Measurements from ENCODE around the gene FAM169A. TPM values are rescaled to one million over a fixed set of nuclear protein-coding genes. Genes with fewer than 3 reads are reported as not detected.

FAM169A gene
- total and polyA plus RNA-seq, 2 donors from 2014 or later: 3.5 to 8.6 TPM

DNA sequence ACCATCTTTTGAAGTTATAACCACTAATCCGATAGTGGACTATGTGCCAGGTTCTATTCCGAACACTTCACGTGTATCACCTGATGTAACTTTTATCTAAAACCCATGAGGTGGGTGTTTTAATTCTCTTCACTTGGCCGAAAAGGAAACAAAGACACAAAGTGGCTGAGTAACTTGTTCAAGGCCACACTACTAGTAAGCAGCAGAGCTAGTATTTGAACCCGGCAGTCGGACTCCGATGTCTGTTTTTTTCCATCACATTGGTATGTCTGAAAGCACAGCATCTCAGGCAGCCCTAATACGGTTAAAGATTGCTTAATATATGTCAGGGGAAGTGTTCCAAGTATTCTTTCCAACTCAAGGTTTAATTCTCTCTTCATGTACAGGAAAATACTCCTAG lies 16.2 kb downstream of the FAM169A start:
- FAIRE-seq (no peak), DNase-seq (no peak)
- TF ChIP-seq, protein P1, sequence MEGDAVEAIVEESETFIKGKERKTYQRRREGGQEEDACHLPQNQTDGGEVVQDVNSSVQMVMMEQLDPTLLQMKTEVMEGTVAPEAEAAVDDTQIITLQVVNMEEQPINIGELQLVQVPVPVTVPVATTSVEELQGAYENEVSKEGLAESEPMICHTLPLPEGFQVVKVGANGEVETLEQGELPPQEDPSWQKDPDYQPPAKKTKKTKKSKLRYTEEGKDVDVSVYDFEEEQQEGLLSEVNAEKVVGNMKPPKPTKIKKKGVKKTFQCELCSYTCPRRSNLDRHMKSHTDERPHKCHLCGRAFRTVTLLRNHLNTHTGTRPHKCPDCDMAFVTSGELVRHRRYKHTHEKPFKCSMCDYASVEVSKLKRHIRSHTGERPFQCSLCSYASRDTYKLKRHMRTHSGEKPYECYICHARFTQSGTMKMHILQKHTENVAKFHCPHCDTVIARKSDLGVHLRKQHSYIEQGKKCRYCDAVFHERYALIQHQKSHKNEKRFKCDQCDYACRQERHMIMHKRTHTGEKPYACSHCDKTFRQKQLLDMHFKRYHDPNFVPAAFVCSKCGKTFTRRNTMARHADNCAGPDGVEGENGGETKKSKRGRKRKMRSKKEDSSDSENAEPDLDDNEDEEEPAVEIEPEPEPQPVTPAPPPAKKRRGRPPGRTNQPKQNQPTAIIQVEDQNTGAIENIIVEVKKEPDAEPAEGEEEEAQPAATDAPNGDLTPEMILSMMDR (IDR thresholded peaks at IDR 0.05; ENCODE audit: borderline replicate concordance, extremely low read depth, insufficient read depth): no peak
- H3K4me1 ChIP-seq (ENCODE audit: control insufficient read depth in 2 of 3, insufficient read depth in 2 of 3, low read depth in 1 of 3, low read length in 3 of 3): peaks cover 0 to 5% (median 0%) of the 10 kb centered on the region in 3 donors
- no peaks in the 10 kb centered on the region for H3K36me3 ChIP-seq (ENCODE audit: control insufficient read depth in 2 of 3, insufficient read depth in 3 of 3, low read length in 3 of 3)
- no peaks in the 10 kb centered on the region for H3K27me3 ChIP-seq (ENCODE audit: control insufficient read depth, insufficient read depth, low read length)
- no peak overlapping the region for H3K4me3 ChIP-seq (ENCODE audit: low read length in 3 of 3)
- H3K9ac ChIP-seq (ENCODE audit: low read length in 3 of 3): no peak overlapping the region
- no peaks in the 10 kb centered on the region for H3K9me3 ChIP-seq (ENCODE audit: control insufficient read depth in 2 of 3, insufficient read depth in 1 of 3, low read length in 3 of 3)
- H3K27ac ChIP-seq (ENCODE audit: low read depth in 2 of 2, low read length in 2 of 2): no peak overlapping the region
- intact Hi-C loops (cut with DNase I): no loop called here

DNA sequence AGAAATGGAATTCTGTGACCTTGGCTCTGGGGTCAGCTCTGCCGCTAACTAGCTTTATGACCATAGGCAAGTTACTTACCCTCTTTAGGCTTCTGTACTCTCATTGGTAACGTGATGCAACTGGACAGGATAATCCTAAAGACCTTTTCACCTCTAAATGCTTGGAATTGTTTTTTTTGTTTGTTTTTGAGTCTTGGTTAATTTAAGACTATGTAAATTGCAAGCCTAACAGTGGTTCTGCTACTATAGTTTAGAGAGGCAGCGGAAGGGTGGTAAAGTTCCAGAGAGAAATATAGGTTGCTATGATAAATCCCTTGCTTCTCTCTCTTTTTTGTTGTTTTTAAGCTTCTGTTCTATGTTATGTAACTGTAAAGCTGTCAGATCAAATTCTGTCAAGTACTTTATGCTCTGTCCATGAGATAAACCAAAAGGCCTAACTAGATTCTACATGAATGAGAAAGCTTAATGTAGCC lies 17.6 kb downstream of the FAM169A start:
- H3K9me3 ChIP-seq (ENCODE audit: control insufficient read depth in 2 of 3, insufficient read depth in 1 of 3, low read length in 3 of 3): no peaks in the 10 kb centered on the region
- peak in 2 of 5 donors; percentile 51 to 82 for DNase-seq
- no peak overlapping the region for H3K27ac ChIP-seq (ENCODE audit: low read depth in 2 of 2, low read length in 2 of 2)
- no peak overlapping the region for H3K9ac ChIP-seq (ENCODE audit: low read length in 3 of 3)
- TF ChIP-seq, protein P1 (IDR thresholded peaks at IDR 0.05; ENCODE audit: borderline replicate concordance, extremely low read depth, insufficient read depth): no peak
- no peak overlapping the region for H3K4me3 ChIP-seq (ENCODE audit: low read length in 3 of 3)
- H3K36me3 ChIP-seq (ENCODE audit: control insufficient read depth in 2 of 3, insufficient read depth in 3 of 3, low read length in 3 of 3): no peaks in the 10 kb centered on the region
- H3K27me3 ChIP-seq (ENCODE audit: control insufficient read depth, insufficient read depth, low read length): no peaks in the 10 kb centered on the region
- no peak for FAIRE-seq
- intact Hi-C loops (cut with DNase I): no loop called here
- H3K4me1 ChIP-seq (ENCODE audit: control insufficient read depth in 2 of 3, insufficient read depth in 2 of 3, low read depth in 1 of 3, low read length in 3 of 3): peaks cover 0 to 5% (median 0%) of the 10 kb centered on the region in 3 donors

DNA sequence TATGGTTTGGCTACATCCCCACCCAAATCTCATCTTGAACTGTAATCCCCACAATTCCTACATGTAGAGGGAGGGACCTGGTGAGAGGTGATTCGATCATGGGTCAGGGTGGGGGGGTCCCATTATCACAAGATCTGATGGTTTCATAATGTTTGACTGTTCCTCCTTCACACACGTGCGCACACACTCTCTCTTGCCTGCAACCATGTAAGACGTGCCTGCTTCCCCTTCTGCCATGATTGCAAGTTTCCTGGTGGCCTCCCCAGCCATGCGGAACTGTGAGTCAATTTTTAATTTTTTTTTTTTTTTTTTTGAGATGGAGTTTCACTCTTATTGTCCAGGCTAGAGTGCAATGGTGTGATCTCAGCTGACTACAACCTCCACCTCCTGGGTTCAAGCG lies 27.0 kb downstream of the FAM169A start:
- TF ChIP-seq, protein P1 (IDR thresholded peaks at IDR 0.05; ENCODE audit: borderline replicate concordance, extremely low read depth, insufficient read depth): no peak
- H3K4me1 ChIP-seq (ENCODE audit: control insufficient read depth in 2 of 3, insufficient read depth in 2 of 3, low read depth in 1 of 3, low read length in 3 of 3): no peaks in the 10 kb centered on the region
- no peaks in the 10 kb centered on the region for H3K27me3 ChIP-seq (ENCODE audit: control insufficient read depth, insufficient read depth, low read length)
- intact Hi-C loops (cut with DNase I): no loop called here
- H3K36me3 ChIP-seq (ENCODE audit: control insufficient read depth in 2 of 3, insufficient read depth in 3 of 3, low read length in 3 of 3): no peaks in the 10 kb centered on the region
- FAIRE-seq: no peak
- H3K9ac ChIP-seq (ENCODE audit: low read length in 3 of 3): no peak overlapping the region
- H3K27ac ChIP-seq (ENCODE audit: low read depth in 2 of 2, low read length in 2 of 2): no peak overlapping the region
- DNase-seq: no peak
- no peak overlapping the region for H3K4me3 ChIP-seq (ENCODE audit: low read length in 3 of 3)
- no peaks in the 10 kb centered on the region for H3K9me3 ChIP-seq (ENCODE audit: control insufficient read depth in 2 of 3, insufficient read depth in 1 of 3, low read length in 3 of 3)

DNA sequence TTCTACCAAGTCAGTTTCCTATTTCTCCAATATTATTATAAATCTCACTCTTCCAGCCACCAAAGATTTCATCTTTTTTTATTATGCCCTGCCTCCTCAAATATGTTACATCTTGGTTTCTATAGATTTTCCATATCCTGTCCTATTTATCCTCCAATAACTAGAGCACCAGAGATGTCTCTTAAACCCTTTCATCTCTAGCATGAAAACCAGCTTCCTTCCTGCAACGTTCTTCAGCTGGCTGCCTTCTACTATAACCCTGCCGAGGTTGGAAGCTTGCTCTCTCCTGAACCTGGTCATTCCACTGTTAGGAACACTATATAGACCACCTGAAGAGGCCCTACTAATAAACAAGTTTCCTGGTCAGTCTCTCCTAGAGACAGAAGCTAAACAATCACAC lies 27.9 kb downstream of the FAM169A start:
- Histone ChIP-seq H3K36me3 (ENCODE audit: control insufficient read depth in 2 of 3, insufficient read depth in 3 of 3, low read length in 3 of 3) (no peaks in the 10 kb centered on the region), H3K9me3 (ENCODE audit: control insufficient read depth in 2 of 3, insufficient read depth in 1 of 3, low read length in 3 of 3) (no peaks in the 10 kb centered on the region), H3K4me3 (ENCODE audit: low read length in 3 of 3) (no peak overlapping the region), H3K27me3 (ENCODE audit: control insufficient read depth, insufficient read depth, low read length) (no peaks in the 10 kb centered on the region), H3K4me1 (ENCODE audit: control insufficient read depth in 2 of 3, insufficient read depth in 2 of 3, low read depth in 1 of 3, low read length in 3 of 3) (no peaks in the 10 kb centered on the region), H3K27ac (ENCODE audit: low read depth in 2 of 2, low read length in 2 of 2) (no peak overlapping the region), H3K9ac (ENCODE audit: low read length in 3 of 3) (no peak overlapping the region)
- DNase-seq (no peak), FAIRE-seq (no peak)
- intact Hi-C loops (cut with DNase I): no loop called here
- TF ChIP-seq, protein P1 (IDR thresholded peaks at IDR 0.05; ENCODE audit: borderline replicate concordance, extremely low read depth, insufficient read depth): no peak
